H1 (cell line): ENCODE measurements around the gene DENND2A. TPM values are rescaled to one million over a fixed set of nuclear protein-coding genes. Genes with fewer than 3 reads are reported as not detected.
A peak's percentile ranks its signal among the peaks of the same experiment; 100 is the strongest.

Experiments
- BACH1 ChIP-seq: IDR thresholded peaks from 2 replicates; pipeline ENCODE4 v1.6.1; 2012; ENCODE audit warnings: low read length, improper control_type of control experiment
- BRCA1 ChIP-seq: IDR thresholded peaks from 2 replicates; pipeline ENCODE4 v1.6.1; 2012; ENCODE audit warnings: low read depth, low read length, improper control_type of control experiment
- TEAD4 ChIP-seq: IDR thresholded peaks from 2 replicates; pipeline ENCODE4 v1.6.1; 2012; ENCODE audit warnings: low read depth, low read length, inconsistent platforms, mixed read lengths
- polyA plus RNA-seq, 7 experiments: library from polyadenylated mRNA; depleted of rRNA in 3 of 7; stranded (reverse) in 5 of 7; unstranded in 2 of 7; fragments of >200 nt in 5 of 7; fragments of 200-250 nt in 2 of 7; gene quantifications; 1 replicate in 5 of 7; 2 replicates in 1 of 7; 4 replicates in 1 of 7; pipeline versions ENCODE4 v1.2.1 to v1.2.3, GENCODE V29; 2011 to 2013; ENCODE audit warnings: missing spikeins in 2 of 7, mixed read lengths in 2 of 7
- total RNA-seq: library from RNA; stranded (reverse); fragmentation: NEBNext Ultra II Directional; extraction: Animal tissue kit (Norgen Biotek cat#: 25700); gene quantifications from 2 replicates; pipeline ENCODE4 v1.2.1, GENCODE V29; 2021

The DENND2A gene
- total and polyA plus RNA-seq, 2 of the 8 experiments (the other 6 are each of a cell fraction or from before 2014, with no cell fraction given) = 5.0 to 13.0 TPM

DNA sequence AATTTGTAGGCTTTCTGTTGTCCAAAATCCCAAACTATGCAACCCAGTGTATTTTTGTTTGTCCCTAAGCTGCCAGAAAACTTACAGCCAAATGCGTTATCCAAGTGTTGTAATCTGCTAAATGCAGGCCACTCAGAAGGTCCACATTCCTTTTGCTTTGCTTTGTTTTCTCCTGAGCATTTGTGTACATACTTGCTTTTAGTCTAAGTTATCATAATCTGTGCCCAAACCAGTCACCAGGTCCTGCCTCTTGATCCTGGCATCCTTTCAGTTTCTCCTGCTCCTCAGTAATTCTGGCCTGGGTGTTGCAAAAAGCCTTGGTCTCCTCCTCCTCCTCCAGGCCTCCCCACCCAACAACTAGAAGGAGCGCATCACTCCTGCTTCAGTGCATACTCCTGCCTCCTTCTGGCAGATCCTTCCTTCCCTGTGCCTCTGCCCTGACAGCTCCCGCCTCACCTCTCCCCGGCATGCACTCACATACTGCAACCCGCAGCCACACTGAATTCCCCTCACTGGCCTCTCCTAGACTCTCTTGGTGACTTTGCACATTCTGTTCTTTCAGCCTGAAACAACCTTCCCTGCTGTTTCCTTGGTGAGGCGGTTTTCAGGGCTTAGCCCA is 2.3 kb downstream of the DENND2A start (continued):
- TF ChIP-seq TEAD4 (0 out of 2 replicates have a peak, but pooled peaks have one; percentile 26), BACH1 (0 out of 2 replicates have a peak, but pooled peaks have one; percentile 13), BRCA1 (no peak)
